GM18520 (cell line): ENCODE results near the gene SLC22A2.

Experiments used
- ATAC-seq: cut with Tn5 transposase; IDR thresholded peaks from one replicate; pipeline ENCODE4 v1.9.1; 2021; ENCODE audit not compliant: unreplicated experiment

Gene SLC22A2

GRCh38 chr6:160172704-160173103 is 85.9 kb downstream of the SLC22A2 start:
- no peak for ATAC-seq

- no peak for ATAC-seq
Measured at GRCh38 chr6:160170018-160170680, 88.5 kb downstream of the SLC22A2 start.

GRCh38 chr6:160167604-160168399 is 90.8 kb downstream of the SLC22A2 start:
- ATAC-seq, result no peak
